ENCODE measurements around the gene UTP4. TPM values are rescaled to one million over a fixed set of nuclear protein-coding genes. Genes with fewer than 3 reads are reported as not detected.

The UTP4 gene
- polyA plus RNA-seq, 1 donor from 2014 or later = 18.5 TPM

GRCh38 chr16:69169607-69170352 lies 37.3 kb downstream of the UTP4 start:
- Histone ChIP-seq H3K27ac (ENCODE audit: low read length) (no peak overlapping the region), H3K9me2 (ENCODE audit: insufficient read depth, low read length) (no peaks in the 10 kb centered on the region), H3F3A (ENCODE audit: insufficient read depth, low read length, poor library complexity, severe bottlenecking) (no peaks in the 10 kb centered on the region), H3K4me3 (ENCODE audit: low read length) (no peak overlapping the region), H3K36me3 (ENCODE audit: insufficient read depth, low read length) (peaks cover 13% of the 10 kb centered on the region), H2AFZ (ENCODE audit: low read depth, low read length) (no peak overlapping the region), H3K27me3 (ENCODE audit: insufficient read depth, low read depth, low read length) (no peaks in the 10 kb centered on the region), H3K9me3 (ENCODE audit: low read length) (no peaks in the 10 kb centered on the region), H3K79me2 (replicated peaks; ENCODE audit: insufficient read depth, low read length) (no peaks in the 10 kb centered on the region), H4K20me1 (ENCODE audit: insufficient read depth) (no peaks in the 10 kb centered on the region), H3K4me2 (ENCODE audit: low read length) (no peak overlapping the region), H3K9ac (ENCODE audit: low read length) (no peak overlapping the region)
- TF ChIP-seq REST (IDR thresholded peaks at IDR 0.05; ENCODE audit: borderline replicate concordance) (no peak), TAF1 (IDR thresholded peaks at IDR 0.05; ENCODE audit: low read depth) (no peak), SMC3 (conservative IDR thresholded peaks at IDR 0.05; ENCODE audit: poor library complexity) (no peak)

GRCh38 chr16:69171325-69172084 lies 39.1 kb downstream of the UTP4 start:
- H2AFZ ChIP-seq (ENCODE audit: low read depth, low read length) = no peak overlapping the region
- H4K20me1 ChIP-seq (ENCODE audit: insufficient read depth) = no peaks in the 10 kb centered on the region
- no peaks in the 10 kb centered on the region for H3K27me3 ChIP-seq (ENCODE audit: insufficient read depth, low read depth, low read length)
- H3K4me3 ChIP-seq (ENCODE audit: low read length) = no peak overlapping the region
- H3K9me3 ChIP-seq (ENCODE audit: low read length) = no peaks in the 10 kb centered on the region
- TF ChIP-seq TAF1 (IDR thresholded peaks at IDR 0.05; ENCODE audit: low read depth) (no peak), SMC3 (conservative IDR thresholded peaks at IDR 0.05; ENCODE audit: poor library complexity) (no peak), MXI1 (conservative IDR thresholded peaks at IDR 0.05; ENCODE audit: poor library complexity, severe bottlenecking) (no peak), REST (IDR thresholded peaks at IDR 0.05; ENCODE audit: borderline replicate concordance) (no peak)
- H3K9me2 ChIP-seq (ENCODE audit: insufficient read depth, low read length) = no peaks in the 10 kb centered on the region
- H3K79me2 ChIP-seq (replicated peaks; ENCODE audit: insufficient read depth, low read length) = no peaks in the 10 kb centered on the region
- H3K36me3 ChIP-seq (ENCODE audit: insufficient read depth, low read length) = peaks cover 8% of the 10 kb centered on the region
- no peak overlapping the region for H3K9ac ChIP-seq (ENCODE audit: low read length)
- H3K27ac ChIP-seq (ENCODE audit: low read length) = no peak overlapping the region
- no peaks in the 10 kb centered on the region for H3F3A ChIP-seq (ENCODE audit: insufficient read depth, low read length, poor library complexity, severe bottlenecking)
- H3K4me2 ChIP-seq (ENCODE audit: low read length) = no peak overlapping the region
